B cell (primary cell): Measurements from ENCODE around the gene KCNF1. TPM values are rescaled to one million over a fixed set of nuclear protein-coding genes. Genes with fewer than 3 reads are reported as not detected.

Experiments used
- ATAC-seq: fragments of 200-7000 bp; cut with Tn5 transposase; one replicate; pipeline ENCODE4 v1.10.0; 2021; ENCODE audit warnings: low read depth, mild to moderate bottlenecking, moderate number of reproducible peaks, moderate library complexity
- CTCF ChIA-PET: fragments of 350-600 bp; sonication (Branson Sonifier 250); formaldehyde crosslinking; loops from one replicate; lab custom pipeline; 2021; ENCODE audit warnings: antibody characterized with exemption, inconsistent platforms; lab: Charles Lee
- POLR2A ChIA-PET: fragments of 350-600 bp; sonication (Branson Sonifier 250); formaldehyde crosslinking; loops from one replicate; lab custom pipeline; 2021; ENCODE audit warnings: antibody characterized with exemption; lab: Charles Lee
- DNase-seq: peaks from one replicate; pipeline ENCODE4 v3.0.0; 2013
- H2AFZ ChIP-seq: 2 replicates; pipeline ENCODE4 v1.6.1; 2012; ENCODE audit warnings: mild to moderate bottlenecking, low read depth, low read length; ENCODE audit not compliant: insufficient read depth, poor library complexity, severe bottlenecking
- H3K27ac ChIP-seq, 2 donors: 1 replicate in 1 of 2; 2 replicates in 1 of 2; pipeline ENCODE4 v1.5.1; 2012 to 2013; ENCODE audit warnings: low read length in 2 of 2, mild to moderate bottlenecking in 2 of 2, moderate library complexity in 1 of 2
- H3K27me3 ChIP-seq, 4 experiments: fragments of 200-600 bp in 1 of 4; sonication (generic) in 1 of 4; replicated peaks in 1 of 4; 1 replicate in 2 of 4; 2 replicates in 2 of 4; pipeline versions ENCODE4 v1.6.1 to v1.7.0; 2013 to 2016; ENCODE audit warnings: low read length in 3 of 4, mild to moderate bottlenecking in 2 of 4, mixed read lengths in 1 of 4, moderate library complexity in 1 of 4; ENCODE audit not compliant: insufficient read depth in 4 of 4, control insufficient read depth in 3 of 4; ENCODE audit errors: control extremely low read depth in 1 of 4
- H3K36me3 ChIP-seq, 2 experiments: replicated peaks in 1 of 2; 1 replicate in 1 of 2; 2 replicates in 1 of 2; pipeline versions ENCODE4 v1.6.1 to v1.7.1; 2013; ENCODE audit warnings: low read length in 1 of 2; ENCODE audit not compliant: insufficient read depth in 2 of 2, control insufficient read depth in 1 of 2; ENCODE audit errors: control extremely low read depth in 1 of 2, extremely low read depth in 1 of 2
- H3K4me1 ChIP-seq, 2 donors: fragments of 200-600 bp in 1 of 2; sonication (generic) in 1 of 2; 1 replicate in 1 of 2; 2 replicates in 1 of 2; pipeline versions ENCODE4 v1.5.1 to v1.6.1; 2013 to 2017; ENCODE audit warnings: low read length in 2 of 2; ENCODE audit not compliant: control insufficient read depth in 2 of 2, insufficient read depth in 2 of 2
- H3K4me2 ChIP-seq: replicated peaks from 2 replicates; pipeline ENCODE3; 2012; ENCODE audit warnings: mild to moderate bottlenecking, low read depth, low read length; ENCODE audit not compliant: poor library complexity, severe bottlenecking
- H3K4me3 ChIP-seq, 5 experiments: fragments of 200-600 bp in 1 of 5; sonication (generic) in 1 of 5; 1 replicate in 3 of 5; 2 replicates in 2 of 5; pipeline versions ENCODE4 v1.5.1 to v1.7.0; 2011 to 2016; ENCODE audit warnings: low read length in 4 of 5, mild to moderate bottlenecking in 4 of 5, low read depth in 2 of 5, control low read depth in 1 of 5, moderate library complexity in 1 of 5; ENCODE audit not compliant: insufficient read depth in 1 of 5; ENCODE audit errors: control extremely low read depth in 1 of 5, extremely low read depth in 1 of 5
- H3K79me2 ChIP-seq: fragments of 200-600 bp; sonication (generic); one replicate; pipeline ENCODE4 v1.6.0; 2016; ENCODE audit warnings: low read length; ENCODE audit not compliant: control insufficient read depth, insufficient read depth
- H3K9ac ChIP-seq: fragments of 200-600 bp; sonication (generic); 2 replicates; pipeline ENCODE4 v1.6.1; 2017; ENCODE audit warnings: mild to moderate bottlenecking, low read length, moderate library complexity
- H3K9me3 ChIP-seq, 3 donors: one replicate each; pipeline versions ENCODE4 v1.6.1 to v1.7.1; 2013; ENCODE audit warnings: low read length in 2 of 3; ENCODE audit not compliant: control insufficient read depth in 2 of 3, insufficient read depth in 1 of 3; ENCODE audit errors: control extremely low read depth in 1 of 3
- H4K20me1 ChIP-seq: 2 replicates; pipeline ENCODE4 v1.6.0; 2012; ENCODE audit warnings: mild to moderate bottlenecking, low read length; ENCODE audit not compliant: insufficient read depth, control insufficient read depth, poor library complexity, severe bottlenecking
- H3K27ac Mint-ChIP-seq: one replicate; pipeline ENCODE4 v1.8.0; 2021; ENCODE audit warnings: mixed read lengths
- H3K27me3 Mint-ChIP-seq: one replicate; pipeline ENCODE4 v1.8.0; 2021; ENCODE audit warnings: mixed read lengths
- H3K4me1 Mint-ChIP-seq: one replicate; pipeline ENCODE4 v1.8.0; 2021; ENCODE audit warnings: mixed read lengths
- H3K4me3 Mint-ChIP-seq: one replicate; pipeline ENCODE4 v1.8.0; 2021; ENCODE audit warnings: mixed read lengths
- H3K9me3 Mint-ChIP-seq: one replicate; pipeline ENCODE4 v1.8.0; 2022; ENCODE audit warnings: mixed read lengths; ENCODE audit not compliant: insufficient read depth
- EZH2 ChIP-seq: IDR thresholded peaks from 2 replicates; pipeline ENCODE4 v1.6.1; 2012; ENCODE audit warnings: borderline replicate concordance, low read depth, mild to moderate bottlenecking, moderate library complexity, low read length; ENCODE audit not compliant: insufficient read depth, poor library complexity, severe bottlenecking
- WGBS: methylation state at CpG from one replicate; pipeline ENCODE4 v1.1.5; 2013; ENCODE audit warnings: missing lambda C conversion rate; ENCODE audit not compliant: insufficient coverage; 5-methylcytosine and 5-hydroxymethylcytosine counted together
- intact Hi-C: fragments of 100-400 bp; cut with micrococcal nuclease; formaldehyde crosslinking; loops from one replicate; pipeline ENCODE4 v1.10.0; 2022
- polyA plus RNA-seq: library from polyadenylated mRNA; depleted of rRNA; stranded (reverse); fragments of >200 nt; gene quantifications from 2 replicates; pipeline ENCODE4 v1.2.3, GENCODE V29; 2012
- total RNA-seq, 2 donors: library from RNA; stranded (reverse); fragments of 120-200 nt in 1 of 2; gene quantifications; 1 replicate in 1 of 2; 2 replicates in 1 of 2; pipeline versions ENCODE4 v1.2.3 to v1.2.4, GENCODE V29; 2013 to 2022
- TF ChIP-seq, protein P1 (sequence below): fragments of 200-600 bp; IDR thresholded peaks from one replicate; pipeline ENCODE4 v1.8.0; 2022; ENCODE audit warnings: antibody characterized with exemption, mild to moderate bottlenecking

KCNF1 gene
- total and polyA plus RNA-seq, 2 donors (not counting 1 experiment from before 2014, with no cell fraction given): not detected

DNA sequence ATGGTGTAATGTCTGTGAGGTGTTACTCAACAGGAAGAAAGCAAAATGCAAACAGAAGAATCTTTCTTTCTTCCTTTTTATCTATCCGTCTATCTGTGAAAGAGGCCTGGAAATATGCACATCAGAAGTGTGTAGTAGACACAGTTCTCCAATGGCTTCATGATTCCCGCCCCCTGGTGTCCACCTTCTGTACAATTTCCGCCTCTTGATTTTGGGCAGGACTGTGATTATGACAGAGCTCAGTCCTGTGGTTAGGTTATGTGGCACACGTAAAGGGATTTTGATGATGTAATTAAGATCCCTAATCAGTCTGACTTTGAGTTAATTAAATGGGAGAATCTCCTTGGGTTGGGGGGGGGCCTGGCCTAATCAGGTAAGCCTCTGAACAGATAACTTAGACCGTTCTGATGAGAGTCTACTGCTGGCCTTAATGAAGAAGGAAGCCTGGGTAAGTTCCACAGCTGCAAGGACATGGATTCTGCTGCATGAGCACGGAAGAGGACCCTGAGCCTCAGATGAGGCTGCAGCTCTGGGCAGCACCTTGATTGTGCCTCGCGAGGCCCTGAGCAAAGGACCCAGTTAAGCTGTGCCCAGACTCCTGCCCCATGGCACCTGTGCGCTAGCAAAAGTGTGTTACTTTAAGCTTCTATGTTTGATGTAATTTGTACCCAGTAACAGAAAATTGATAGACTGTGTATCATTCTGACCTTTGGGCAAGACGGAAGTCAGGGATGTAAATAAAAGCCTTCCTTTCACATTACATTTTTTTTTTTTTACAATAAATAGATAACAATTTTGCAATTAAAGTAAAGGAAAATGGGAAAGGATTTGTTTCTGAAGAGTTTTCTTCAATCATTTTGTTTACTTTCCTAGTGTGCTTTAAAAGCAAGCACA is 11.3 kb upstream of the KCNF1 start:
- Mint-ChIP-seq H3K9me3 (no peaks in the 10 kb centered on the region), H3K27me3 (peaks cover 29% of the 10 kb centered on the region), H3K4me3 (no peak overlapping the region), H3K27ac (no peak overlapping the region), H3K4me1 (no peaks in the 10 kb centered on the region)
- Histone ChIP-seq H3K4me2 (no peak overlapping the region), H3K9me3 (peaks cover 0 to 12% (median 0%) of the 10 kb centered on the region in 3 donors), H3K79me2 (no peaks in the 10 kb centered on the region), H3K4me1 (no peaks in the 10 kb centered on the region), H2AFZ (no peak overlapping the region), H3K4me3 (no peak overlapping the region), H4K20me1 (no peaks in the 10 kb centered on the region), H3K9ac (no peak overlapping the region), H3K27me3 (peaks cover 0 to 3% (median 1%) of the 10 kb centered on the region in 4 experiments), H3K27ac (no peak overlapping the region), H3K36me3 (no peaks in the 10 kb centered on the region)
- whole genome bisulfite sequencing: 83% methylated on average over 8 of the region's 10 CpGs
- ATAC-seq: no peak
- no peak for TF ChIP-seq EZH2
- TF ChIP-seq, protein P1, sequence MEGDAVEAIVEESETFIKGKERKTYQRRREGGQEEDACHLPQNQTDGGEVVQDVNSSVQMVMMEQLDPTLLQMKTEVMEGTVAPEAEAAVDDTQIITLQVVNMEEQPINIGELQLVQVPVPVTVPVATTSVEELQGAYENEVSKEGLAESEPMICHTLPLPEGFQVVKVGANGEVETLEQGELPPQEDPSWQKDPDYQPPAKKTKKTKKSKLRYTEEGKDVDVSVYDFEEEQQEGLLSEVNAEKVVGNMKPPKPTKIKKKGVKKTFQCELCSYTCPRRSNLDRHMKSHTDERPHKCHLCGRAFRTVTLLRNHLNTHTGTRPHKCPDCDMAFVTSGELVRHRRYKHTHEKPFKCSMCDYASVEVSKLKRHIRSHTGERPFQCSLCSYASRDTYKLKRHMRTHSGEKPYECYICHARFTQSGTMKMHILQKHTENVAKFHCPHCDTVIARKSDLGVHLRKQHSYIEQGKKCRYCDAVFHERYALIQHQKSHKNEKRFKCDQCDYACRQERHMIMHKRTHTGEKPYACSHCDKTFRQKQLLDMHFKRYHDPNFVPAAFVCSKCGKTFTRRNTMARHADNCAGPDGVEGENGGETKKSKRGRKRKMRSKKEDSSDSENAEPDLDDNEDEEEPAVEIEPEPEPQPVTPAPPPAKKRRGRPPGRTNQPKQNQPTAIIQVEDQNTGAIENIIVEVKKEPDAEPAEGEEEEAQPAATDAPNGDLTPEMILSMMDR: no peak
- ChIA-PET POLR2A (no interaction called here), CTCF (interaction anchor here (0.7 kb wide), 1 partner anchor 783 kb away, joined by 6 read pairs; no protein-coding TSS in a partner anchor)
- intact Hi-C loops: no loop called here
- DNase-seq: no peak
